Upper lobe of left lung (tissue), 6 donors: Measurements from ENCODE around the gene SLC35G3. TPM values are rescaled to one million over a fixed set of nuclear protein-coding genes. Genes with fewer than 3 reads are reported as not detected.
"Not testable (repeated sequence)": the region's sequence is repeated elsewhere in the genome, so short reads cannot be mapped to it uniquely, and the experiment has no call there.

ENCODE experiments used
- ATAC-seq, 2 donors: fragments of 200-7000 bp; cut with Tn5 transposase; one replicate each; pipeline ENCODE4 v1.9.1; 2022; ENCODE audit warnings: mild to moderate bottlenecking in 2 of 2, moderate library complexity in 2 of 2; ENCODE audit not compliant: low FRiP score in 2 of 2
- DNase-seq, 2 donors: peaks; one replicate each; pipeline ENCODE4 v3.0.0-alpha.2; 2019 to 2020
- H3K27ac ChIP-seq, 4 donors: fragments of 200-600 bp; sonication (generic); one replicate each; pipeline ENCODE4 v1.5.1; 2016 to 2019
- H3K27me3 ChIP-seq, 4 donors: fragments of 200-600 bp; sonication (generic); one replicate each; pipeline ENCODE4 v1.5.1; 2017 to 2019
- H3K36me3 ChIP-seq, 4 donors: fragments of 200-600 bp; sonication (generic); one replicate each; pipeline ENCODE4 v1.5.1; 2016 to 2019
- H3K4me1 ChIP-seq, 4 donors: fragments of 200-600 bp; sonication (generic); one replicate each; pipeline ENCODE4 v1.5.1; 2018 to 2019
- H3K4me3 ChIP-seq, 4 donors: fragments of 200-600 bp; sonication (generic); one replicate each; pipeline ENCODE4 v1.5.1; 2017 to 2019; ENCODE audit warnings: mild to moderate bottlenecking in 2 of 4, moderate library complexity in 1 of 4
- H3K9me3 ChIP-seq, 4 donors: fragments of 200-600 bp; sonication (generic); one replicate each; pipeline ENCODE4 v1.5.1; 2018 to 2019
- CTCF ChIP-seq, 6 experiments: fragments of 450-650 bp in 4 of 6; fragments of 200-600 bp in 2 of 6; sonication (generic) in 2 of 6; IDR thresholded peaks; one replicate each; pipeline ENCODE4 v1.5.1; 2016 to 2019; ENCODE audit warnings: antibody characterized with exemption in 6 of 6
- EP300 ChIP-seq, 4 donors: sonication (generic); formaldehyde crosslinking; IDR thresholded peaks; one replicate each; pipeline ENCODE4 v1.5.1; 2017; ENCODE audit warnings: antibody characterized with exemption in 4 of 4, control low read depth in 2 of 4
- POLR2A ChIP-seq, 4 donors: fragments of 450-650 bp; IDR thresholded peaks; one replicate each; pipeline ENCODE4 v1.5.1; 2016 to 2017; ENCODE audit warnings: antibody characterized with exemption in 4 of 4, mild to moderate bottlenecking in 2 of 4
- POLR2AphosphoS5 ChIP-seq, 2 donors: sonication (generic); formaldehyde crosslinking; IDR thresholded peaks; one replicate each; pipeline ENCODE4 v1.5.1; 2017; ENCODE audit warnings: antibody characterized with exemption in 2 of 2
- WGBS, 2 donors: methylation state at CpG; one replicate each; pipeline ENCODE4 v1.1.5; 2017 to 2018; 5-methylcytosine and 5-hydroxymethylcytosine counted together
- total RNA-seq, 6 donors: library from RNA; depleted of rRNA in 4 of 6; stranded (reverse); fragments of >200 nt in 4 of 6; gene quantifications; one replicate each; pipeline versions ENCODE4 v1.1.0 to v1.2.1, GENCODE V29; 2016 to 2021
- donor health status: DM: no; HTN: no; CAD: no; lungs with moderate emphysema.
- donor health status: DM: no; HTN: yes; CAD: no; lungs with severe emphysema.

Gene SLC35G3
- total RNA-seq, 6 donors from 2014 or later = not detected

GRCh38 chr17:35159940-35160339, 34.3 kb downstream of the SLC35G3 start:
- 47 to 54% methylated on average over 2 of the region's 2 CpGs for WGBS, 2 donors
- Histone ChIP-seq H3K27me3 (no peaks in the 10 kb centered on the region), H3K9me3 (no peaks in the 10 kb centered on the region), H3K36me3 (no peaks in the 10 kb centered on the region), H3K4me3 (no peak overlapping the region), H3K27ac (peak overlapping the region in 1 of 4 donors; percentile 30), H3K4me1 (peaks cover 0 to 8% (median 0%) of the 10 kb centered on the region in 4 donors)
- TF ChIP-seq CTCF (IDR thresholded peaks at IDR 0.05) (no peak), POLR2AphosphoS5 (IDR thresholded peaks at IDR 0.05) (no peak), POLR2A (IDR thresholded peaks at IDR 0.05) (no peak)
- DNase-seq (no peak), ATAC-seq (no peak)

DNA sequence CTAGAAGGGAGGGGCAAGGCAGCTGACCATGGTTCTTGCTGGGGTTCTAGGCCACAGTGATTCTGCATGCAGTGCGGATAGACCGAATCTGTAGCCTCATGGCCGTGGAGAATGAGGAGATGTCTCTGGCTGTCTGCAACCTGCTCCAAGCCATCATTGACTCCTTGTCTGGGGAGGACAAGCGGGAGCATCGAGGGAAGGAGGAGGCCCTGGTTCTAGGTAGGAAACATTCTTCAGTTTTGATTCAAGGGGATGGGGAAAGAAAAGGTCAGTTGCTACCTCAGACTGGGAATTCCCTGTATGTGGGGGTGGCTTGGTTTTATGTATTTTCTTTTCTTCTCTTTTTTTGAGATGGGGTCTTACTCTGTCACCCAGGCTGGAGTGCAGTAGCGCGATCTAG, 38.9 kb downstream of the SLC35G3 start:
- Histone ChIP-seq H3K27ac (no peak overlapping the region), H3K9me3 (no peaks in the 10 kb centered on the region), H3K4me3 (no peak overlapping the region), H3K4me1 (no peaks in the 10 kb centered on the region), H3K27me3 (no peaks in the 10 kb centered on the region), H3K36me3 (no peaks in the 10 kb centered on the region)
- WGBS, 2 donors = 95% methylated on average over 4 to 7 of the region's 7 CpGs
- DNase-seq = no peak
- TF ChIP-seq CTCF (IDR thresholded peaks at IDR 0.05) (no peak), POLR2AphosphoS5 (IDR thresholded peaks at IDR 0.05) (no peak), EP300 (IDR thresholded peaks at IDR 0.05) (no peak), POLR2A (IDR thresholded peaks at IDR 0.05) (no peak)
- ATAC-seq = no peak

DNA sequence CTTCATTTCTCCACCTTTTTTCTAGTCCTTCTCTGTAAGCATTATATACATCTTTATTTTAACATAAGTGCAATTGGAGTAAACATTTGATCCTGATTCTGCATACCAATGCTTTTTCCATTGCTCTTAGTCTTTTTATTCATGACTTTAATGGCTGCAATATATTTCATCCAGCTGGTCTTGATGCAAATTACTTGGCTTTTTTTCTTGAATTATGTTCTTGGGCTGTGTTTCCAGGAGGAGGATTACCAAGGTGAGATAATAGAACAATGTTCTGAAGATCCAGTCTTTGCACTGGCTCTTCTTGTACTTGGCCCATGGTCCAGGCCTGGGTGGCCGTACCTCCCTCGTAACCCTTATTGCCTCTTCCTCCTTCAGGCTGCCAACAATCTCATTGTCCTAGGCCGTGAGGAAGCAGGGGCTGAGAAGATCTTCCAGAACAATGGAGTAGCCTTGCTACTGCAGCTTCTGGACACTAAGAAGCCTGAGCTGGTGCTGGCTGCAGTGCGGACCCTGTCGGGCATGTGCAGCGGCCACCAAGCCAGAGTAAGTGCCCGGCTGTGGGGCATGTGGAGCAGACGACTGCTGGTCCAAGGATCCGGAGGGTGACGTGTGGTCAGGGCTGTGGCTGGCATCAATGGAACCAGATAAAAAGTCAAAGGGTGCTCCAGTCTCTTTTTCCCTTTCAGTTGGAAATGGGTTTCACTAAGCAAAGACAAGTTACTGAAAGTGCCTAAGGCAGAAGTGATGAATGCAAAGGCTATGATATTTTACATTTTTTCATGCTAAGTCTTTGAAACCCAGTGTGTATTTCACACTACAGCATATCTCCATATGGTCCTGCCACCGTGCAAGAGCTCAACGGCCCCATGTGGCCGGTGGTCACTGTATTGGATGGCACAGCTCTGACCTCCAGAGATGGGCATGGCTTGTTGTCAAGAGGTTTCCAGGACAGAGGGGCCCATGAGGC, 39.7 kb downstream of the SLC35G3 start:
- H3K4me3 ChIP-seq = no peak overlapping the region
- DNase-seq = peak in 1 of 2 donors; percentile 36

GRCh38 chr17:35152421-35153140, 41.6 kb downstream of the SLC35G3 start:
- Histone ChIP-seq H3K9me3 (no peaks in the 10 kb centered on the region), H3K4me1 (no peaks in the 10 kb centered on the region), H3K27me3 (no peaks in the 10 kb centered on the region), H3K27ac (no peak overlapping the region), H3K4me3 (no peak overlapping the region), H3K36me3 (no peaks in the 10 kb centered on the region)
- TF ChIP-seq POLR2AphosphoS5 (IDR thresholded peaks at IDR 0.05) (no peak), EP300 (IDR thresholded peaks at IDR 0.05) (no peak), POLR2A (IDR thresholded peaks at IDR 0.05) (no peak), CTCF (IDR thresholded peaks at IDR 0.05) (no peak)
- ATAC-seq (no peak), DNase-seq (no peak)
- WGBS, 2 donors = 56 to 64% methylated on average over 13 of the region's 13 CpGs

More for the DNA sequence above, 39.7 kb downstream of the SLC35G3 start:
- ATAC-seq = peak in 1 of 2 donors; percentile 34
- TF ChIP-seq CTCF (IDR thresholded peaks at IDR 0.05) (no peak), EP300 (IDR thresholded peaks at IDR 0.05) (no peak), POLR2AphosphoS5 (IDR thresholded peaks at IDR 0.05) (no peak), POLR2A (IDR thresholded peaks at IDR 0.05) (no peak)
- Histone ChIP-seq H3K27ac (no peak overlapping the region), H3K36me3 (no peaks in the 10 kb centered on the region), H3K4me1 (no peaks in the 10 kb centered on the region), H3K27me3 (no peaks in the 10 kb centered on the region), H3K9me3 (no peaks in the 10 kb centered on the region)
- WGBS, 2 donors = 87 to 92% methylated on average over 12 to 13 of the region's 13 CpGs

DNA sequence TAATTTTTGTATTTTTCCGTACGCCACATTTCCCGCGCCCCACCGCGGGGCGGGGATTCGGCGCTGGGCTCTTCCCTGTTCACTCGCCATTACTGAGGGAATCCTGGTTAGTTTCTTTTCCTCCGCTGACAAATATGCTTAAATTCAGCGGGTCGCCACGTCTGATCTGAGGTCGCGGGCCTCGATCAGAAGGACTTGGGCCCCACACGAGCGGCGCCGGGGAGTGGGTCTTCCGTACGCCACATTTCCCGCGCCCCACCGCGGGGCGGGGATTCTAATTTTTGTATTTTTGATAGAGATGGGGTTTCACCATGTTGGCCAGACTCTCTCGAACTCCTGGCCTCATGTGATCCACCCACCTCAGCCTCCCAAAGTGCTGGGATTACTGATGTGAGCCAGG, 43.1 kb downstream of the SLC35G3 start:
- WGBS, 2 donors = 96% methylated on average over 29 of the region's 29 CpGs
- ATAC-seq = not testable (repeated sequence)
- peak in 1 of 2 donors; percentile 60 for DNase-seq

More for the DNA sequence above, 43.1 kb downstream of the SLC35G3 start:
- not testable (repeated sequence) for H3K9me3 ChIP-seq, H3K4me3 ChIP-seq, H3K4me1 ChIP-seq, H3K27ac ChIP-seq, H3K27me3 ChIP-seq, H3K36me3 ChIP-seq
